ENCODE results near the gene CBLN3.

GRCh38 chr14:24388474-24389179 lies 40.8 kb downstream of the CBLN3 start:
- TF ChIP-seq SP1 (CRISPR knock-in tag; IDR thresholded peaks at IDR 0.05) (no peak), ZNF655 (CRISPR knock-in tag; IDR thresholded peaks at IDR 0.05) (no peak), ZBTB11 (CRISPR knock-in tag; IDR thresholded peaks at IDR 0.05) (no peak), IRF1 (CRISPR knock-in tag; IDR thresholded peaks at IDR 0.05; ENCODE audit: borderline replicate concordance) (no peak), NFE2 (IDR thresholded peaks at IDR 0.05; ENCODE audit: low read depth) (no peak), EZH2 (IDR thresholded peaks at IDR 0.05; ENCODE audit: borderline replicate concordance, low read depth, low read length) (no peak)
